HepG2 (cell line): ENCODE measurements around the gene OR2F1.

Experiments
- BHLHE40 ChIP-seq: IDR thresholded peaks from 2 replicates; pipeline ENCODE4 v1.6.1; 2011; ENCODE audit warnings: low read length, improper control_type of control experiment
- MAFK ChIP-seq, 2 experiments: IDR thresholded peaks in 1 of 2; conservative IDR thresholded peaks in 1 of 2; 2 replicates each; pipeline ENCODE4 v1.6.1; 2011; ENCODE audit warnings: improper control_type of control experiment in 2 of 2, low read length in 2 of 2
- POLR2A ChIP-seq, 2 experiments: IDR thresholded peaks; 2 replicates each; pipeline ENCODE4 v1.6.1; 2011; ENCODE audit warnings: low read depth in 2 of 2, low read length in 2 of 2, mild to moderate bottlenecking in 1 of 2, moderate library complexity in 1 of 2; ENCODE audit not compliant: insufficient read depth in 1 of 2
- SMC3 ChIP-seq: IDR thresholded peaks from 2 replicates; pipeline ENCODE4 v1.6.1; 2011; ENCODE audit warnings: low read length, improper control_type of control experiment
- SOX5 ChIP-seq: IDR thresholded peaks from 2 replicates; pipeline ENCODE4 v1.6.1; 2016; ENCODE audit warnings: borderline replicate concordance
- TBP ChIP-seq: sonication (generic); formaldehyde crosslinking; IDR thresholded peaks from 2 replicates; pipeline ENCODE4 v1.5.0; 2020; ENCODE audit warnings: missing genetic modification reagents

DNA sequence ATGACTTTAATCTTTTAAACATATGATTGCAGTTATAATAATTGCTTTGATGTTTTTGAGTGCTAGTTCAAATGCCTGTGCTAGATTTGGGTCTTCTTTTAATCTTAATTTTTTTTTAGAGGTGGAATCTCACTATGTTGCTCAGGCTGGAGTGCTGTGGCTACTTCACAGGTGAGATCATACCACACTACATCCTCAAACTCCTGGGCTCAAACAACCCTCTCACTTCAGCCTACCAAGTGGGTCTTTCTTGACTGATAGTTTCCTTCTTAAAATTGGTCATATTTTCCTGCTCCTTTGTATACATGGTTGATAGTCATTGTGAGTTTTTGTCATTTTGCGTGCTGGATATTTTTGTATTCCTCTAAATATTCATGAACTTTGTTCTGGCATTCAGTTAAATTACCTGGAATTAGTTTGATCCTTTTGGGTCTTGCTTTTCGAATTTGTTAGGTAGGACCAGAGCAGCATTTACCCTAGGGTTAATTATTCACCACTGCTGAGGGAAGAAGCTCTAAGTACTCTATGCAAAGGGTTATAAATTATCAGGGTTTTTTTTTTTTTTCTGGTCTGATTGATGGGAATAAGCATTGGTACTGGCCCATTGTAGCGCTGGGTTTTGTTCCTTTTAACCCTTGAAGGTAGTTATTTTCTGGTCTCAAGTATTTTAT, 40.6 kb upstream of the OR2F1 start:
- TF ChIP-seq BHLHE40 (no peak), MAFK (conservative IDR thresholded peaks at IDR 0.05 in 1 of 2, IDR thresholded peaks at IDR 0.05 in 1 of 2; ENCODE audit: low read length in 2 of 2) (no peak), SMC3 (no peak), TBP (CRISPR knock-in tag) (no peak), POLR2A (IDR thresholded peaks at IDR 0.05; ENCODE audit: insufficient read depth in 1 of 2, low read depth in 2 of 2, low read length in 2 of 2) (no peak), SOX5 (no peak)
